Small intestine (tissue), 7 donors: ENCODE data around the gene USH2A. TPM values are rescaled to one million over a fixed set of nuclear protein-coding genes. Genes with fewer than 3 reads are reported as not detected.

Experiments
- DNase-seq, 2 donors: peaks; one replicate each; pipeline versions ENCODE4 v3.0.0 to v3.0.0-alpha.2; 2013
- FAIRE-seq: peaks from 2 replicates; lab custom pipeline; 2012; peaks lifted over from hg19 to GRCh38; lab: Jason Lieb, UNC
- H3K27ac ChIP-seq, 3 donors: one replicate each; pipeline ENCODE4 v1.5.1; 2013; ENCODE audit warnings: low read length in 2 of 3, mild to moderate bottlenecking in 2 of 3, control low read depth in 1 of 3, inconsistent platforms in 1 of 3, low read depth in 1 of 3, moderate library complexity in 1 of 3
- H3K27me3 ChIP-seq, 3 donors: one replicate each; pipeline ENCODE4 v1.6.1; 2013; ENCODE audit warnings: low read length in 3 of 3, inconsistent platforms in 1 of 3; ENCODE audit not compliant: control insufficient read depth in 3 of 3, insufficient read depth in 3 of 3
- H3K36me3 ChIP-seq, 3 donors: one replicate each; pipeline ENCODE4 v1.6.1; 2013; ENCODE audit warnings: low read length in 3 of 3, inconsistent platforms in 1 of 3, low read depth in 1 of 3, mild to moderate bottlenecking in 1 of 3, moderate library complexity in 1 of 3; ENCODE audit not compliant: control insufficient read depth in 3 of 3, insufficient read depth in 2 of 3
- H3K4me1 ChIP-seq, 3 donors: one replicate each; pipeline ENCODE4 v1.6.1; 2013; ENCODE audit warnings: low read length in 2 of 3, inconsistent platforms in 1 of 3, low read depth in 1 of 3, mild to moderate bottlenecking in 1 of 3, moderate library complexity in 1 of 3; ENCODE audit not compliant: control insufficient read depth in 3 of 3, insufficient read depth in 2 of 3
- H3K4me3 ChIP-seq, 3 donors: one replicate each; pipeline ENCODE4 v1.5.1; 2013; ENCODE audit warnings: low read length in 3 of 3, control low read depth in 1 of 3, inconsistent platforms in 1 of 3, low read depth in 1 of 3, mild to moderate bottlenecking in 1 of 3, moderate library complexity in 1 of 3
- H3K9me3 ChIP-seq, 2 donors: one replicate each; pipeline ENCODE4 v1.6.1; 2013; ENCODE audit warnings: low read depth in 1 of 2, low read length in 1 of 2; ENCODE audit not compliant: control insufficient read depth in 2 of 2, insufficient read depth in 1 of 2
- WGBS, 3 donors: extraction: QIAGEN DNeasy Blood & Tissue Kit; methylation state at CpG; one replicate each; pipeline ENCODE4 v1.1.7; 2013; 5-methylcytosine and 5-hydroxymethylcytosine counted together
- polyA plus RNA-seq, 4 donors: library from polyadenylated mRNA; stranded (reverse) in 3 of 4; unstranded in 1 of 4; fragments of 200-250 nt in 3 of 4; fragments of 120-200 nt in 1 of 4; gene quantifications; one replicate each; pipeline versions ENCODE4 v1.2.1 to v1.2.3, GENCODE V29; 2013
- donor health status: healthy with polysubstance abuse.
- donor health status: control.
- donor health status: control.
- donor health status: Bipolar disorder and iron deficiency.
- donor health status: healthy.

The USH2A gene
- polyA plus RNA-seq, 4 donors: under 0.01 to 0.07 TPM; not detected in 2

GRCh38 chr1:215957663-215958062 lies 465.6 kb downstream of the USH2A start:
- WGBS, 3 donors: 28 to 35% (median 35%) methylated on average over 7 of the region's 7 CpGs
- no peak for DNase-seq
- no peak for FAIRE-seq
- Histone ChIP-seq H3K36me3 (no peaks in the 10 kb centered on the region), H3K4me3 (no peak overlapping the region), H3K9me3 (no peaks in the 10 kb centered on the region), H3K27ac (no peak overlapping the region), H3K4me1 (no peaks in the 10 kb centered on the region), H3K27me3 (peaks cover 0 to 2% (median 0%) of the 10 kb centered on the region in 3 donors)

GRCh38 chr1:215932558-215932957 lies 490.7 kb downstream of the USH2A start:
- Histone ChIP-seq H3K4me1 (peaks cover 0 to 3% (median 0%) of the 10 kb centered on the region in 3 donors), H3K27me3 (no peaks in the 10 kb centered on the region), H3K4me3 (no peak overlapping the region), H3K9me3 (no peaks in the 10 kb centered on the region), H3K36me3 (no peaks in the 10 kb centered on the region), H3K27ac (no peak overlapping the region)
- DNase-seq (peak; percentile 17 to 41), FAIRE-seq (no peak)
- WGBS, 3 donors: 31 to 80% (median 58%) methylated on average over 3 of the region's 3 CpGs

- Histone ChIP-seq H3K27me3 (no peaks in the 10 kb centered on the region), H3K27ac (no peak overlapping the region), H3K4me3 (no peak overlapping the region), H3K9me3 (no peaks in the 10 kb centered on the region), H3K36me3 (no peaks in the 10 kb centered on the region), H3K4me1 (no peaks in the 10 kb centered on the region)
- DNase-seq (no peak), FAIRE-seq (no peak)
- 87 to 91% (median 89%) methylated on average over 12 of the region's 12 CpGs for WGBS, 3 donors
Measured at GRCh38 chr1:215926670-215927069, 496.6 kb downstream of the USH2A start.

- Histone ChIP-seq H3K4me1 (no peaks in the 10 kb centered on the region), H3K9me3 (no peaks in the 10 kb centered on the region), H3K36me3 (no peaks in the 10 kb centered on the region), H3K4me3 (no peak overlapping the region), H3K27me3 (no peaks in the 10 kb centered on the region), H3K27ac (no peak overlapping the region)
- DNase-seq: no peak
- no peak for FAIRE-seq
- 52 to 80% (median 61%) methylated on average over 3 of the region's 3 CpGs for WGBS, 3 donors
Measured at GRCh38 chr1:215923129-215923824, 500.0 kb downstream of the USH2A start.

GRCh38 chr1:215911406-215911968 lies 511.8 kb downstream of the USH2A start:
- Histone ChIP-seq H3K27ac (no peak overlapping the region), H3K4me1 (no peaks in the 10 kb centered on the region), H3K4me3 (no peak overlapping the region), H3K27me3 (no peaks in the 10 kb centered on the region), H3K36me3 (no peaks in the 10 kb centered on the region), H3K9me3 (no peaks in the 10 kb centered on the region)
- 88 to 90% (median 90%) methylated on average over 1 of the region's 1 CpG for WGBS, 3 donors
- DNase-seq: no peak
- no peak for FAIRE-seq

GRCh38 chr1:215905493-215906115 lies 517.6 kb downstream of the USH2A start:
- no peaks in the 10 kb centered on the region for H3K9me3 ChIP-seq
- DNase-seq (no peak), FAIRE-seq (no peak)
- no peak overlapping the region for H3K27ac ChIP-seq
- H3K4me1 ChIP-seq: no peaks in the 10 kb centered on the region
- H3K4me3 ChIP-seq: no peak overlapping the region
- 82 to 88% (median 84%) methylated on average over 6 of the region's 6 CpGs for WGBS, 3 donors
- no peaks in the 10 kb centered on the region for H3K36me3 ChIP-seq
- no peaks in the 10 kb centered on the region for H3K27me3 ChIP-seq

- H3K36me3 ChIP-seq: no peaks in the 10 kb centered on the region
- H3K4me3 ChIP-seq: no peak overlapping the region
- 76 to 83% (median 79%) methylated on average over 6 of the region's 6 CpGs for WGBS, 3 donors
- no peak for FAIRE-seq
- DNase-seq: no peak
- no peaks in the 10 kb centered on the region for H3K27me3 ChIP-seq
- no peaks in the 10 kb centered on the region for H3K9me3 ChIP-seq
- H3K27ac ChIP-seq: no peak overlapping the region
- no peaks in the 10 kb centered on the region for H3K4me1 ChIP-seq
Measured at GRCh38 chr1:215900684-215901083, 522.6 kb downstream of the USH2A start.

GRCh38 chr1:215899901-215900300 lies 523.3 kb downstream of the USH2A start:
- Histone ChIP-seq H3K27ac (no peak overlapping the region), H3K36me3 (no peaks in the 10 kb centered on the region), H3K9me3 (no peaks in the 10 kb centered on the region), H3K4me3 (no peak overlapping the region), H3K27me3 (no peaks in the 10 kb centered on the region), H3K4me1 (no peaks in the 10 kb centered on the region)
- DNase-seq (no peak), FAIRE-seq (no peak)
- whole genome bisulfite sequencing, 3 donors: 81 to 94% (median 91%) methylated on average over 5 of the region's 5 CpGs
